IPS-NIHi7 (cell line): ENCODE results near the gene XIAP.
A peak's percentile ranks its signal among the peaks of the same experiment; 100 is the strongest.

Experiments used
- DNase-seq: peaks from one replicate; pipeline ENCODE4 v3.0.0; 2012; ENCODE audit warnings: mixed read lengths; ENCODE audit errors: extremely low spot score

Gene XIAP

GRCh38 chrX:123960956-123961267 lies 101.1 kb downstream of the XIAP start:
- no peak for DNase-seq

- peak; percentile 69 for DNase-seq
Measured at GRCh38 chrX:123961268-123962005, 101.6 kb downstream of the XIAP start, which contains the start of gene STAG2. Gene STAG2, plus strand, starts transcription at chrX:123961706. Its CDS starts 60,922 bp downstream, at chrX:124022628.

- no peak for DNase-seq
Measured at GRCh38 chrX:123962006-123962467, 102.2 kb downstream of the XIAP start.

GRCh38 chrX:123962794-123963373 lies 103.0 kb downstream of the XIAP start:
- peak; percentile 92 for DNase-seq
